GDM1 (cell line): ENCODE measurements around the gene OR8S1.

ENCODE experiments used
- DNase-seq: peaks from one replicate; lab custom pipeline; 2025; lab: John Stamatoyannopoulos, UW

Gene OR8S1

DNA sequence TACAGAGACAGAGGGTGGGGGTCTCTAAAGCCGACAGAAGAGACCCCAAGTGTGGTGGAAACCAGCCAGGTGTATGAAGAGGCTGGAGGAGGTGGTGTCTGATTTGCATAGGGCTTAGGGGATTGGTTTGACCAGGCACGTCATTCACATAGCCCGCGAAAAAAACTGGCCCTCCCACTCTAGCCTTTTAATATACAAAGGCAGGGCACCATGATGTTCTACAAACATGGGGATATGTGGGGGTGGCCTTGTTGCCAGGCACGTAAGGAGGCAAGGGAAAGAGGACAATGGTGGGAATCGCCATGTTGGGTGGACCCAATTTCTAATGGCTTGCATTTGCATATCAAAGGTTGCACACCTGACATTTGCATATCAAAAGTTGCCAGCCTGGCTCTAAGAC is 31.2 kb downstream of the OR8S1 start:
- no peak for DNase-seq

- no peak for DNase-seq
Observed at GRCh38 chr12:48557919-48558318, 32.5 kb downstream of the OR8S1 start.

DNA sequence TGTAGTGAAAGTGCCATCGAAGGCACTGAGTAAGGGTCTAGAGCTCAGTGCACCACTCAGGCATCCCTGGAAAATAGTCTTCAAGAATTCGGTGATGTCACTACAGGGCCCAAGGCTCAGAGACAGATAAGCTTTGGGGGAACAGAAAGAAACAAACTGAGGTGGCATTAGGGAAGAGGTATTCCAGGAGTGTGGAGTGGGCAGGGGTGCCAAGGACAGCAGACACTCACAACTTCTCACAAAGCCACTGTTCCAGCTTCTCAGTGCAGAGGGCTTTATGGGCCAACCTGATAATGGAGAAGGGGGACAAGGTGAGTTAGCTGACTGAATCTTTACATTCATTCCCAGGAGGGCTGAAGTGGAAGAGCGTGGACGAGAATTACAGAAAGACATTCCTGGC is 42.3 kb downstream of the OR8S1 start:
- no peak for DNase-seq

- DNase-seq, result no peak
Observed at GRCh38 chr12:48569946-48570345, 44.5 kb downstream of the OR8S1 start, which contains the start of gene LALBA. LALBA (minus strand) TSS chr12:48570046; CDS start chr12:48570020, 26 bp downstream.

- no peak for DNase-seq
Observed at GRCh38 chr12:48572326-48572725, 46.9 kb downstream of the OR8S1 start.
